ENCODE measurements around the gene RNF34.

RNF34 gene

GRCh38 chr12:121399391-121400331, at the start of gene RNF34:
Gene RNF34 (plus strand): TSS chr12:121400118. CDS start chr12:121400213, 95 bp downstream.
- ChIA-PET CTCF (interaction anchor here (0.9 to 3.7 kb wide), 5 partner anchors 8 to 215 kb away, joined by 3 to 19 read pairs (median 5); no protein-coding TSS in a partner anchor), POLR2A (interaction anchor here (1.0 to 1.5 kb wide), 3 partner anchors 8 to 48 kb away, joined by 4 read pairs; partner anchors contain the start of gene ANAPC5)
- TF ChIP-seq CTCF (IDR thresholded peaks at IDR 0.05; ENCODE audit: control extremely low read depth, extremely low read depth, low read depth, missing control alignments): no peak
- peak; percentile 99 for DNase-seq (ENCODE audit: extremely low spot score)

- peak; percentile 97 for DNase-seq (ENCODE audit: extremely low spot score)
- CTCF ChIA-PET: interaction anchor here (1.3 to 10.2 kb wide), 3 partner anchors 12 to 91 kb away, joined by 3 to 107 read pairs (median 3); no protein-coding TSS in a partner anchor
- no peak for TF ChIP-seq CTCF (IDR thresholded peaks at IDR 0.05; ENCODE audit: control extremely low read depth, extremely low read depth, low read depth, missing control alignments)
- POLR2A ChIA-PET: interaction anchor here (0.5 to 1.5 kb wide), 7 partner anchors 11 to 1881 kb away, joined by 3 to 5 read pairs (median 3); partner anchors contain the start of genes MTRFR and RNF34
Measured at GRCh38 chr12:121351820-121352681, 47.9 kb upstream of the RNF34 start, which contains the start of gene ANAPC5. Gene ANAPC5 (minus strand): TSS chr12:121352411. CDS start chr12:121352340, 71 bp downstream.

- ChIA-PET CTCF (interaction anchor here (10.2 kb wide), 1 partner anchor 17 kb away, joined by 107 read pairs; no protein-coding TSS in a partner anchor), POLR2A (interaction anchor here (0.6 to 1.1 kb wide), 3 partner anchors 12 to 753 kb away, joined by 3 to 5 read pairs (median 4); no protein-coding TSS in a partner anchor)
- no peak for DNase-seq (ENCODE audit: extremely low spot score)
- TF ChIP-seq CTCF (IDR thresholded peaks at IDR 0.05; ENCODE audit: control extremely low read depth, extremely low read depth, low read depth, missing control alignments): no peak
Measured at GRCh38 chr12:121352682-121353018, 47.3 kb upstream of the RNF34 start.

- ChIA-PET POLR2A (no interaction called here), CTCF (no interaction called here)
- DNase-seq (ENCODE audit: extremely low spot score): no peak
- TF ChIP-seq CTCF (IDR thresholded peaks at IDR 0.05; ENCODE audit: control extremely low read depth, extremely low read depth, low read depth, missing control alignments): no peak
Measured at GRCh38 chr12:121355818-121356217, 44.1 kb upstream of the RNF34 start.

- DNase-seq (ENCODE audit: extremely low spot score): no peak
- CTCF ChIA-PET: no interaction called here
- no peak for TF ChIP-seq CTCF (IDR thresholded peaks at IDR 0.05; ENCODE audit: control extremely low read depth, extremely low read depth, low read depth, missing control alignments)
- POLR2A ChIA-PET: no interaction called here
Measured at GRCh38 chr12:121356657-121357056, 43.3 kb upstream of the RNF34 start.

GRCh38 chr12:121357331-121357730, 42.6 kb upstream of the RNF34 start:
- ChIA-PET CTCF (interaction anchor here (1.7 to 2.5 kb wide), 2 partner anchors 10 to 12 kb away, joined by 6 to 8 read pairs; no protein-coding TSS in a partner anchor), POLR2A (no interaction called here)
- TF ChIP-seq CTCF (IDR thresholded peaks at IDR 0.05; ENCODE audit: control extremely low read depth, extremely low read depth, low read depth, missing control alignments): no peak
- DNase-seq (ENCODE audit: extremely low spot score): no peak

All from GM10248 (cell line).